ENCODE results near the gene FMOD. TPM values are rescaled to one million over a fixed set of nuclear protein-coding genes. Genes with fewer than 3 reads are reported as not detected.

Gene FMOD
- total RNA-seq, 1 experiment from 2014 or later = not detected

DNA sequence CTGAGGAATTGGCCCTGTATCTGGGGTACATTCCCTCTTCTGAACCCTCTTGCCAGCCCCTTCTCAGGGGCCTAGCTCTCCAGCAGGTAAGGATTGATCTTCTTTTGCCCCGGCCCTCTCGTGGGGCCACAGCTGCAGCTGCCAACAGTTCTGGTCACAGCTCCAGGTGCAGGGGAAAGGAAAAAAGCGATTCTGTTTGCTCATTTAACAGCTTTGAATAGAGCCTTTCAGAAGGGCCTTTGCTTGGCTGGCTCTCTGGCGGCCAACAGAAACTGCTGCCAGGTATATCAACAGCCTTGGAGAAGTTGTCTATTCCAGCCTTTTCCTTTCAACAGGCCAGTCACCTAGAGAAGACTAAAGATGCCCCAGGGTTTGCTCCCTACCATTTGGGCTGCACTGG, 16.1 kb upstream of the FMOD start:
- Histone ChIP-seq H3K79me2 (ENCODE audit: low read length) (no peaks in the 10 kb centered on the region), H2AFZ (ENCODE audit: low read length) (no peak overlapping the region), H3K4me2 (ENCODE audit: low read length) (no peak overlapping the region), H3K9ac (ENCODE audit: low read length) (no peak overlapping the region), H3K36me3 (ENCODE audit: low read depth, low read length) (no peaks in the 10 kb centered on the region), H3K9me3 (ENCODE audit: low read length) (no peaks in the 10 kb centered on the region), H3K4me1 (ENCODE audit: insufficient read depth, low read length) (no peaks in the 10 kb centered on the region), H3F3A (ENCODE audit: low read length, unreplicated experiment) (no peaks in the 10 kb centered on the region), H3K27ac (ENCODE audit: low read length) (no peak overlapping the region), H3K4me3 (ENCODE audit: low read length) (no peak overlapping the region), H3K9me2 (replicated peaks; ENCODE audit: low read length) (no peaks in the 10 kb centered on the region), H4K20me1 (ENCODE audit: low read length) (no peaks in the 10 kb centered on the region), H3K27me3 (ENCODE audit: low read length) (peaks cover 81% of the 10 kb centered on the region)
- no TSS peak for BruUV-seq (replicated peaks)
- POLR2A ChIA-PET (ENCODE audit: unreplicated experiment) = no interaction called here
- DNase-seq = no peak
- no peak for ATAC-seq
- intact Hi-C loops (cut with micrococcal nuclease) = no loop called here
- CTCF ChIA-PET = no interaction called here
- TF ChIP-seq, protein P1, sequence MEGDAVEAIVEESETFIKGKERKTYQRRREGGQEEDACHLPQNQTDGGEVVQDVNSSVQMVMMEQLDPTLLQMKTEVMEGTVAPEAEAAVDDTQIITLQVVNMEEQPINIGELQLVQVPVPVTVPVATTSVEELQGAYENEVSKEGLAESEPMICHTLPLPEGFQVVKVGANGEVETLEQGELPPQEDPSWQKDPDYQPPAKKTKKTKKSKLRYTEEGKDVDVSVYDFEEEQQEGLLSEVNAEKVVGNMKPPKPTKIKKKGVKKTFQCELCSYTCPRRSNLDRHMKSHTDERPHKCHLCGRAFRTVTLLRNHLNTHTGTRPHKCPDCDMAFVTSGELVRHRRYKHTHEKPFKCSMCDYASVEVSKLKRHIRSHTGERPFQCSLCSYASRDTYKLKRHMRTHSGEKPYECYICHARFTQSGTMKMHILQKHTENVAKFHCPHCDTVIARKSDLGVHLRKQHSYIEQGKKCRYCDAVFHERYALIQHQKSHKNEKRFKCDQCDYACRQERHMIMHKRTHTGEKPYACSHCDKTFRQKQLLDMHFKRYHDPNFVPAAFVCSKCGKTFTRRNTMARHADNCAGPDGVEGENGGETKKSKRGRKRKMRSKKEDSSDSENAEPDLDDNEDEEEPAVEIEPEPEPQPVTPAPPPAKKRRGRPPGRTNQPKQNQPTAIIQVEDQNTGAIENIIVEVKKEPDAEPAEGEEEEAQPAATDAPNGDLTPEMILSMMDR (conservative IDR thresholded peaks at IDR 0.05; ENCODE audit: low read depth, low read length) = no peak
- no peak for TF ChIP-seq EZH2phosphoT487 (IDR thresholded peaks at IDR 0.05; ENCODE audit: borderline replicate concordance, low read length)
- no peak for TF ChIP-seq EZH2 (IDR thresholded peaks at IDR 0.05; ENCODE audit: low read length, unreplicated experiment)

DNA sequence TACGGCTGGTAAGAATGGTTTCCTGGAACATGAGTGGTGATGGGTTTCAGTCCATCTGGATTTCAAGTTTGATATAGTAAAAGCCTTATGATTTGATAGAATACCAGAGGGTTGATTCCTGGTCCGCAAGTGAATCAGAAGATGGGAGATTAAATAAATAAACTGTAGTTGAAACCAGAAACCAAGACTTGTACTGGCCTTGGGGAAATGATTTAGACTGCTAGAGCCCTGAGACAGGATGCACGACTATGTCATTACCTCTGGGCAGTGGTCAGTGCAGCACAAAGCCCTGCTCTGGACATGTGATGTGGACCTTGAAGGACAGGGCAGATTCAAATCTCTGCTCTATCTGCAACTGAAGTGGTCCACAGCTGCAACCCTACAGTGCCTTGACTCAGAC, 15.6 kb upstream of the FMOD start:
- CTCF ChIA-PET = no interaction called here

DNA sequence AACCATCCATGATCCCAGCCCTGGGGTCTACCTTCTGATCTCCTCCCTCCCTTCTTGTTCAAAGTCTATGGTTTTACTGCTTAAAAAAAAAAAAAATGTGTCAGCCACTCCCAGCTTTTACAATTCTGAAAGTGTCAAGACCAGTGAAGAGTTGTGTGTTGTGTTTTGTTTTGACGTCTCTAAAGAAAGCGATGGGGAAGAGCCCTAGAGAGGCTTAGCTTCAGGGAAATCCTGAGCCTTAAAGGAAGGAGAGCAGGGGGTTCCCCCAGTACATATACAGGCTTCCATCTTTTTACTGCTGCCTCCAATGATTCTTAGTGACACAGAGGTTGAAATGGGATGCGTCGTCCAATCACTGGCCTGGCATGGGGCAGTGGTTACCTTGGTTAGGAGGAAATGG, 13.9 kb upstream of the FMOD start:
- Histone ChIP-seq H3K4me2 (ENCODE audit: low read length) (no peak overlapping the region), H3K9me2 (replicated peaks; ENCODE audit: low read length) (no peaks in the 10 kb centered on the region), H3K9me3 (ENCODE audit: low read length) (no peaks in the 10 kb centered on the region), H3K27ac (ENCODE audit: low read length) (no peak overlapping the region), H3K79me2 (ENCODE audit: low read length) (no peaks in the 10 kb centered on the region), H3K9ac (ENCODE audit: low read length) (no peak overlapping the region), H3K27me3 (ENCODE audit: low read length) (peaks cover 84% of the 10 kb centered on the region), H3K4me3 (ENCODE audit: low read length) (no peak overlapping the region), H4K20me1 (ENCODE audit: low read length) (no peaks in the 10 kb centered on the region), H3K4me1 (ENCODE audit: insufficient read depth, low read length) (no peaks in the 10 kb centered on the region), H2AFZ (ENCODE audit: low read length) (no peak overlapping the region), H3F3A (ENCODE audit: low read length, unreplicated experiment) (no peaks in the 10 kb centered on the region), H3K36me3 (ENCODE audit: low read depth, low read length) (no peaks in the 10 kb centered on the region)
- POLR2A ChIA-PET (ENCODE audit: unreplicated experiment) = no interaction called here
- CTCF ChIA-PET = no interaction called here
- intact Hi-C loops (cut with micrococcal nuclease) = no loop called here
- TF ChIP-seq, protein P1 (conservative IDR thresholded peaks at IDR 0.05; ENCODE audit: low read depth, low read length) = no peak
- TF ChIP-seq EZH2 (IDR thresholded peaks at IDR 0.05; ENCODE audit: low read length, unreplicated experiment) (no peak), EZH2phosphoT487 (IDR thresholded peaks at IDR 0.05; ENCODE audit: borderline replicate concordance, low read length) (no peak)
- ATAC-seq (no peak), DNase-seq (no peak)
- BruUV-seq (replicated peaks) = no TSS peak

More for the DNA sequence above, 15.6 kb upstream of the FMOD start:
- Histone ChIP-seq H4K20me1 (ENCODE audit: low read length) (no peaks in the 10 kb centered on the region), H3K27ac (ENCODE audit: low read length) (no peak overlapping the region), H2AFZ (ENCODE audit: low read length) (no peak overlapping the region), H3K4me1 (ENCODE audit: insufficient read depth, low read length) (no peaks in the 10 kb centered on the region), H3K9ac (ENCODE audit: low read length) (no peak overlapping the region), H3K4me3 (ENCODE audit: low read length) (no peak overlapping the region), H3K27me3 (ENCODE audit: low read length) (peaks cover 85% of the 10 kb centered on the region), H3K9me3 (ENCODE audit: low read length) (no peaks in the 10 kb centered on the region), H3K79me2 (ENCODE audit: low read length) (no peaks in the 10 kb centered on the region), H3F3A (ENCODE audit: low read length, unreplicated experiment) (no peaks in the 10 kb centered on the region), H3K4me2 (ENCODE audit: low read length) (no peak overlapping the region), H3K36me3 (ENCODE audit: low read depth, low read length) (no peaks in the 10 kb centered on the region), H3K9me2 (replicated peaks; ENCODE audit: low read length) (no peaks in the 10 kb centered on the region)
- POLR2A ChIA-PET (ENCODE audit: unreplicated experiment) = no interaction called here
- BruUV-seq (replicated peaks) = no TSS peak
- TF ChIP-seq, protein P1 (conservative IDR thresholded peaks at IDR 0.05; ENCODE audit: low read depth, low read length) = no peak
- no peak for TF ChIP-seq EZH2phosphoT487 (IDR thresholded peaks at IDR 0.05; ENCODE audit: borderline replicate concordance, low read length)
- no peak for TF ChIP-seq EZH2 (IDR thresholded peaks at IDR 0.05; ENCODE audit: low read length, unreplicated experiment)
- ATAC-seq (no peak), DNase-seq (no peak)
- intact Hi-C loops (cut with micrococcal nuclease) = no loop called here
